ENCODE data around the gene RNASE12. TPM values are rescaled to one million over a fixed set of nuclear protein-coding genes. Genes with fewer than 3 reads are reported as not detected.

RNASE12 gene
- total and polyA plus RNA-seq, 8 donors: not detected

DNA sequence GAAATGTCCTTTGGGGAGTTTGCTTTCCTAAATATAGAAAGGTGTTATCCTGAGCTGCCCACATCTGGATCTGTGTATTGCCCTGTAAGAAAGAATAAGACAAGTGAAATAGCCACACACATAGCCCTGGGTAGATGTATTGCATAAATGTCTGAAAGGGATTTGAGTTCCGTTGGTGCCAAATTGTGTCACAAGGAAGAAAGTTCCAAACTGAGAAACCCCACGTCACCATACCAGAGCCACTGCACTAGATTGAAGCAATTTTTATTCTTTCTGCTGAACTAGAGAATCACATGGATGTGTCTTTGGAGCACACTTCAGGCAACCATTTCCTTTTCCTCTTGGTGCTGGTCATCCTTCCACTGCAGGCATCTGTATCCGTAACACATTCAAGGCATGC lies 35.3 kb downstream of the RNASE12 start:
- Histone ChIP-seq H3K27me3 (no peaks in the 10 kb centered on the region), H3K36me3 (no peaks in the 10 kb centered on the region), H3K9me3 (no peaks in the 10 kb centered on the region), H3K27ac (no peak overlapping the region), H3K4me3 (no peak overlapping the region), H3K4me1 (no peaks in the 10 kb centered on the region)
- intact Hi-C loops (cut with DNase I; ENCODE audit: low total_unique reads): no loop called here
- DNase-seq: no peak
- WGBS, 5 donors: 86 to 96% (median 91%) methylated on average over 3 of the region's 3 CpGs
- TF ChIP-seq POLR2A (IDR thresholded peaks at IDR 0.05) (no peak), POLR2AphosphoS5 (IDR thresholded peaks at IDR 0.05) (no peak), EP300 (IDR thresholded peaks at IDR 0.05) (no peak)
- TF ChIP-seq, protein P1, sequence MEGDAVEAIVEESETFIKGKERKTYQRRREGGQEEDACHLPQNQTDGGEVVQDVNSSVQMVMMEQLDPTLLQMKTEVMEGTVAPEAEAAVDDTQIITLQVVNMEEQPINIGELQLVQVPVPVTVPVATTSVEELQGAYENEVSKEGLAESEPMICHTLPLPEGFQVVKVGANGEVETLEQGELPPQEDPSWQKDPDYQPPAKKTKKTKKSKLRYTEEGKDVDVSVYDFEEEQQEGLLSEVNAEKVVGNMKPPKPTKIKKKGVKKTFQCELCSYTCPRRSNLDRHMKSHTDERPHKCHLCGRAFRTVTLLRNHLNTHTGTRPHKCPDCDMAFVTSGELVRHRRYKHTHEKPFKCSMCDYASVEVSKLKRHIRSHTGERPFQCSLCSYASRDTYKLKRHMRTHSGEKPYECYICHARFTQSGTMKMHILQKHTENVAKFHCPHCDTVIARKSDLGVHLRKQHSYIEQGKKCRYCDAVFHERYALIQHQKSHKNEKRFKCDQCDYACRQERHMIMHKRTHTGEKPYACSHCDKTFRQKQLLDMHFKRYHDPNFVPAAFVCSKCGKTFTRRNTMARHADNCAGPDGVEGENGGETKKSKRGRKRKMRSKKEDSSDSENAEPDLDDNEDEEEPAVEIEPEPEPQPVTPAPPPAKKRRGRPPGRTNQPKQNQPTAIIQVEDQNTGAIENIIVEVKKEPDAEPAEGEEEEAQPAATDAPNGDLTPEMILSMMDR (IDR thresholded peaks at IDR 0.05): no peak

DNA sequence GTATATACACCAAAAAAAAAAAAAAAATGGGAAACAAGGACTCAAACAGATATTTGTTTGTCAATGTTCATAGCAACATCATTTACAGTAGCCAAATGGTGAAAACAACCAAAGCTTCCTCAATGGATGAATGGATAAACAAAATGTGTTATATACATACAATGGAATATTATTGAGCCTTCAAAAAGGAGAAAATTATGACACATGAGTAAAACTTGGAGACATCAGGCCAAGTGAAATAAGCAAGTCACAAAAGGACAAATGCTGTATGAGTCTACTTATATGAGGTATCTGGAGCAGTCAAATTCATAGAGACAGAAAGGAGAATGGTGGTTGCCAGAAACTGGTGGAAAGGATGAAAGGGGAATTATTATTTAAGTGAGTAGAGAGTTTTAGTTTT lies 38.2 kb downstream of the RNASE12 start:
- no peaks in the 10 kb centered on the region for H3K27me3 ChIP-seq
- no peak overlapping the region for H3K27ac ChIP-seq
- TF ChIP-seq EP300 (IDR thresholded peaks at IDR 0.05): no peak
- H3K9me3 ChIP-seq: no peaks in the 10 kb centered on the region
- no peak for DNase-seq
- intact Hi-C loops (cut with DNase I; ENCODE audit: low total_unique reads): no loop called here
- no peak overlapping the region for H3K4me3 ChIP-seq
- no peaks in the 10 kb centered on the region for H3K36me3 ChIP-seq
- no peaks in the 10 kb centered on the region for H3K4me1 ChIP-seq

DNA sequence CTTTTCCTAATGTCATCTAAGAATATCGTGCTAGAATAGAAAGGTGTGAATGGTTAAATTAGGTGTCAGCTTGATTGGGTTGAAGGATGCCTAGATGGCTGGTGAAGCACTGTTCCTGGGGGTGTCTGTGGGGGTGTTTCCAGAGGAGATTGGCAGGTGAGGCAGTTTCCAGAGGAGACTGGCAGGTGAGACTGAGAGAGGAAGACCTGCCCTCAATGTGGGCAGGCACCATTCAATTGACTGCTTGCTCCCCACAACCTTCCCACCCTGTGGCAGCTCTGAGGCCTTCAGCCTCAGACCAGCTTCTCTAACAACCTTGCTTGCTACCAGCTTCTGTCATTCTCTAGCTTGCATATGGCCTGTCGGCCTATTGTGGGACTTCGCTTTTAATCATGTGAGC lies 39.6 kb downstream of the RNASE12 start:
- no peak overlapping the region for H3K4me3 ChIP-seq
- H3K36me3 ChIP-seq: no peaks in the 10 kb centered on the region
- no peaks in the 10 kb centered on the region for H3K27me3 ChIP-seq
- 85 to 99% (median 96%) methylated on average over 3 of the region's 3 CpGs for WGBS, 5 donors
- TF ChIP-seq, protein P1 (IDR thresholded peaks at IDR 0.05): no peak
- TF ChIP-seq POLR2AphosphoS5 (IDR thresholded peaks at IDR 0.05) (no peak), POLR2A (IDR thresholded peaks at IDR 0.05) (no peak), EP300 (IDR thresholded peaks at IDR 0.05) (no peak)
- H3K4me1 ChIP-seq: no peaks in the 10 kb centered on the region
- H3K9me3 ChIP-seq: no peaks in the 10 kb centered on the region
- DNase-seq: no peak
- H3K27ac ChIP-seq: no peak overlapping the region
- intact Hi-C loops (cut with DNase I; ENCODE audit: low total_unique reads): no loop called here

DNA sequence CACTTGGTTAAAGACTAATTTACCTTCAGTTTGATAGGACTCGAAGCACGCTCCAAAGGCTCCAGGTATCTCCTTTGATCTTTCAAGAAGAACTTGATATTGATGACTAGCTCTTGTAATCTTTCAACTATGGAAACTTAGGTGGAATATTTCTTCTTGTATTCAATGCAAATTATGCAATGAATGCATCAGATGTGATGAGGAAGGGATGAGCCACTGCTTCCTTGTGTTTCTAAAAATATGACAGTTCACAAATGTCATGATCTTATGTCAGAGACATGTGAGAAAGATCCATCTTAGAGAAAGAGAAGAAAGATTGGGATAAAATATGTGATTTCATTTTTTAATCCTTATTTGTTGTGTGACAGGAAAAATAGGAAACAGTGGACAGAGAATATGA lies 40.2 kb downstream of the RNASE12 start:
- no peak for DNase-seq
- 91 to 97% (median 93%) methylated on average over 2 of the region's 2 CpGs for WGBS, 5 donors
- no peak overlapping the region for H3K4me3 ChIP-seq
- TF ChIP-seq EP300 (IDR thresholded peaks at IDR 0.05) (no peak), POLR2AphosphoS5 (IDR thresholded peaks at IDR 0.05) (no peak), POLR2A (IDR thresholded peaks at IDR 0.05) (no peak)
- TF ChIP-seq, protein P1 (IDR thresholded peaks at IDR 0.05): no peak
- H3K4me1 ChIP-seq: no peaks in the 10 kb centered on the region
- H3K27ac ChIP-seq: no peak overlapping the region
- no peaks in the 10 kb centered on the region for H3K9me3 ChIP-seq
- H3K27me3 ChIP-seq: no peaks in the 10 kb centered on the region
- no peaks in the 10 kb centered on the region for H3K36me3 ChIP-seq
- intact Hi-C loops (cut with DNase I; ENCODE audit: low total_unique reads): no loop called here

DNA sequence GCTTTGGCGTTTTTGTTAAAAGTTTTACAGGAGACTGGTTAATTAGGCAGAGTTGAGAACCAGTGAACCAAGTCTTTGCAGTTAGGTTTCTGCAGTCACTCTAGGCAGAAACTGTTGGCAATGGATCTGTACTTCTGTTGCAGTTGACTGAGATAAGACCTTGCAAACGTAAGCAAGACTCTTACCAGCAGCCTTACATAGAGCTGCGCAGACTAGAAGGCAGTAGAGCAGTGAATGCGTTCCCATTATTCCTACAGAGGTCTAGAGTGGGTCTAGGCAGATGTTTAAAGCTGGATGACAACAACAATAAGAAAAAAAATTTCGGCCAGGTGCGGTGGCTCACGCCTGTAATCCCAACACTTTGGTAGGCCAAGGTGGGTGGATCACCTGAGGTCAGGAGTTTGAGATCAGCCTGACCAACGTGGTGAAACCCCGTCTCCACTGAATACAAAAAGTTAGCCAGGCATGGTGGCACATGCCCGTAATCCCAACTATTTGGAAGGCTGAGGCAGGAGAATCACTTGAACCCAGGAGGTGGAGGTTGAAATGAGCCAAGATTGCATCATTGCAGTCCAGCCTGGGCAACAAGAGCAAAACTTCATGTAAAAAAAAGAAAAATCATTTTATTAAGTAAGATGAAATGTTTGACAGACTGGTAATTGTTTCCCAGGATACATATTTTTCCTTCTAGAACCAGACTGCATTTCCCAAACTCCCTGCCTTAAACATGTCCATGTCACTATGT lies 42.6 kb downstream of the RNASE12 start:
- intact Hi-C loops (cut with DNase I; ENCODE audit: low total_unique reads): no loop called here
- no peak for DNase-seq
- no peaks in the 10 kb centered on the region for H3K4me1 ChIP-seq
- no peak for TF ChIP-seq POLR2A (IDR thresholded peaks at IDR 0.05)
- TF ChIP-seq, protein P1 (IDR thresholded peaks at IDR 0.05): no peak
- no peak for TF ChIP-seq EP300 (IDR thresholded peaks at IDR 0.05)
- no peak for TF ChIP-seq POLR2AphosphoS5 (IDR thresholded peaks at IDR 0.05)
- no peaks in the 10 kb centered on the region for H3K36me3 ChIP-seq
- no peak overlapping the region for H3K27ac ChIP-seq
- no peak overlapping the region for H3K4me3 ChIP-seq
- 86 to 89% (median 88%) methylated on average over 10 of the region's 10 CpGs for WGBS, 5 donors
- H3K27me3 ChIP-seq: no peaks in the 10 kb centered on the region
- H3K9me3 ChIP-seq: no peaks in the 10 kb centered on the region

All from stomach (tissue), 9 donors.